GM21390 (cell line): ENCODE measurements around the gene MAP3K5.
"Not testable (repeated sequence)": the region's sequence is repeated elsewhere in the genome, so short reads cannot be mapped to it uniquely, and the experiment has no call there.

Experiments
- ATAC-seq: cut with Tn5 transposase; IDR thresholded peaks from one replicate; pipeline ENCODE4 v1.9.1; 2021; ENCODE audit not compliant: unreplicated experiment

Gene MAP3K5

DNA sequence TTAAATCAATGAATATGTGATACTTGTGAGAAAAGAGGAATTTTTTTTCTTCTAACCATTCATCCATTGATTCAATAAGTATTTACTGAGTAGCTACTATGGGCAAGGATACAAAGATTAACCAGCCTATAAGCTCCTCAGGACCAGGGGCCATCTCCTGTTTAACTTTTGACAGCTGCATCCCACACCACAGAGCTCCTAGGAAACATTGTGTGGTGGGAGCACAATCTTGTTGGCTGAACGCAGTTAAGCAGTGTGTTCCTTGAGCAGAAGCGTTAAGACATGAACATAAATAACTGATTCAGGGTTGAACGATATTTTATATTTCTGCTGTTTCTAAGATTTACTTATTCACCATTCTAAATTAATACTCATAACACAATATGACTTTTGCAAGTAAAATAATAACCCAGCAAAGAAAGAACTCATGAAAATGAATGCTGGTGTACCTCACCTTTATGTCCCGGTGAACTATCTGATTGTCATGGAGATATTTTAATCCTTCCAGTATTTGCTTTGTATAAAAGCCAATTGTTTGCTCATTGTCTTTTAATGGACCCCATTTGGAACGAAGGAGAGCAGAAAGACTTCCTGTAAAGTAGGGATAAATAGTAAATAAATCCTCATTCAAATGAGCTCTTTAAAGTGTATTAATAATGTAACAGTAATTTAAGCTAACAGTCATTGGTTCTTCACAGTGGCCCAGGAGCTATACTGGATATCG lies 179.4 kb downstream of the MAP3K5 start:
- ATAC-seq: no peak

DNA sequence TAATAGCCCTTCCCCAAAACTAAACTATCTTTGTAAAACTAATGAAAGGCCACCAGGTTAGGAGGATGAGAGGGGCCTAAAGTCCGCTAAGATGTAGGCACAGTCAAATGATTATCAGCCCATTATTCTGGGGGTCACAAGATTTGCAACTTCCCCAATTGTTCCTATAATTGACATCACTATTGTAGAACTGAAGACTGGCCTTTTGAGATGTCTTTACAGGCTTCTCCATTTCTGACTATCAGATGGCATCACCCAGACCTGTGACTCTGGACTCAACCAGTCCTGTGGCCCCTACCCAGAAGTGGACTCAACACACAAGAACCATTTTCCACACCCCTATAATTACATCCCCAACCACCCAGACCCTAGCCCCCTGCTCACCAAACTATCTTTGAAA lies 180.5 kb downstream of the MAP3K5 start:
- no peak for ATAC-seq

GRCh38 chr6:136611133-136611532 lies 181.1 kb downstream of the MAP3K5 start:
- no peak for ATAC-seq

DNA sequence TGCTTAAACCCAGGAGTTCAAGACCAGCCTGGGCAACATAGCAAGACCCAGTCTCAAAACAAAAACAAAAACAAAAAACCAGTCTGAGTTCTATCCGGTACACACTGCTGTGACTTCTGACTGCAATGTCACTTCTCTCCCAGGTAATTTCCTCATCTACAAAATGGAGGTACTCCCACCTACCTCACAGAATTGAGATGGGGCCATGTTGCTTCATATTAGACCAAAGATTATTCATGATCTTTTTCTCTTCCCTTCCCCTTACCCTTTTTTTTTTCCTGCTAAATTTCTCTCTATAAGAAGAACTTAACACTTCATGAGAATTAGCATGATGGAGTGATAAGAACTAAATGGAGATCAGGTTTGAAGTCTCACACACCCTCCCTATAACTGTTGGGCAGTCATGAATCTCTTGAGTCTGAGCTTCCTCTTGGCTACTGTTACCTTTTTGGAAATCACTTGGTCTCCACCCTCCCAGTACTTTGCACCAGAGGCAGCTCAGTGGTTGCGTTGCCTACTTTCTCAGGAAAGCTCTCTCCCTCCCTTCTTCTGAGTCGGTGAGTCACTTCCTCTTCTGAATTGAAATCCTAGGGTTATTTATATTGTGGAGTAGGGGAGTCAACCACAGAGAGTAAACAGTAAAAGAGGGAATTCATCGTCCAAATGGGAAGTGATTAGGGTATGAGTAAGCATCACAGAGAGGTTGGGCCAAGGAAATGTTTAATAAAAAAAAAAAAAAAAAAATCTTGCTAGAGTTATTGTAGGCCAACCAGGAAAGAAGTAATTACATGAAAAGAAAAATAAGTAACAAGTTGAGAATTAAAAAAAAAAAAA lies 182.2 kb downstream of the MAP3K5 start:
- no peak for ATAC-seq

GRCh38 chr6:136608991-136609390 lies 183.3 kb downstream of the MAP3K5 start:
- no peak for ATAC-seq

- ATAC-seq: peak; percentile 85
Measured at GRCh38 chr6:136607932-136608772, 184.1 kb downstream of the MAP3K5 start.

DNA sequence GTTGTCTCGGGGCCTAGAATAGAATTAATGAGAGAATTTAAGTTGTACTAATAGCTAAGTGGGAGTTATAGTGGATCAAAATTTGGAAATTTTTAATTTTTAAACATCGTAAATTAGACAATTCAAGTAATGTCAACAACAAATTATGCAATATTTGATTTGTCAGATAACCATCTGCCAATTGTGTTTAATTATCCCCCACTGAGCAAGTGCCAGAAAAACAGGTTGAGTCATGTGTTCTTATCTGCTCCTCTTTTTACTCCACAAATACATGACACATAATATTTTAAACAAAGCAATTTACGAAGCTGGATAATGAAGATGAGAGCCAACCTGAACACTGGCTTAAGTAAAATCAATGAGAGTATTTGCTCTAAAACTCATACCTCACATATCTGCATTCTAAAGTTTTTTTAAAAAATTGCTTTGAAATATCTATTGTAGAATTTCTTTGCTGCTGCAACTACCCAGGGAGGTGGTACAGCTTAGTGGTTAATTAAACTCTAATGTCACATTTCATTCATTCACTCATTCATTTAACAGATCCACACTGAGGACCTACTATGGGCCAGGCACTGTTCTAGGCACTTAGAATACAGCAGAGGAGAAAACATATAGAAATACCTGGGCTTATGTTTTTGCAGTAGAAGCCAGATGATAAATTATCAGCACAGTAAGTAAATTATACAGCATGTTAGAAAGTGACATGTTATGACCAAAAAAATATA lies 184.9 kb downstream of the MAP3K5 start:
- ATAC-seq: no peak

DNA sequence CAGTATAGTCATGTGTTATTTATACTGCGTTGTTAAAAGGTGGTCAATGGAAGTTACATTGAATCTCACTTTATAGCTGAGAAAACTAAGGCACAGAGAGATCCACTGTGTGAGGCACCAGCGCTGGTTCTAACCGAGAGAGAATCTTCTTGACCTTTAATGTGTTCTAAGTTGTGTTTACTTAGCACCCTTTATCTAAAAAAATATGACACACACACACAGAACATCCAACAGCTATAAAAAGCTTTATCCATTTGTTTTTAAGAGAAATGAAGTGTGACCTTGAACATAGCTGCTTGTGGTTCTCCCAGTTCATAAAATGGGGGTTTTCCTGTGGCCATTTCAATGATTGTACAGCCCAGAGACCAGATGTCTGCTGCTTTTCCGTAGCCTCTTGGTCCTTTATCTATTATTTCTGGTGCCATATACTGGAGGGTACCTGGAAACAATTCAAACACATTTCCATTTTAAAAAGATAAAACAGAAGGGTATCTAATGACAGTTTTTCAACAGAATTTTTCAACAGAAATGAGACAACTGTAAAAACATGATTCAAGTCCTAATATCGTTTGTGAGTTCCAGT lies 187.3 kb downstream of the MAP3K5 start:
- ATAC-seq: no peak

DNA sequence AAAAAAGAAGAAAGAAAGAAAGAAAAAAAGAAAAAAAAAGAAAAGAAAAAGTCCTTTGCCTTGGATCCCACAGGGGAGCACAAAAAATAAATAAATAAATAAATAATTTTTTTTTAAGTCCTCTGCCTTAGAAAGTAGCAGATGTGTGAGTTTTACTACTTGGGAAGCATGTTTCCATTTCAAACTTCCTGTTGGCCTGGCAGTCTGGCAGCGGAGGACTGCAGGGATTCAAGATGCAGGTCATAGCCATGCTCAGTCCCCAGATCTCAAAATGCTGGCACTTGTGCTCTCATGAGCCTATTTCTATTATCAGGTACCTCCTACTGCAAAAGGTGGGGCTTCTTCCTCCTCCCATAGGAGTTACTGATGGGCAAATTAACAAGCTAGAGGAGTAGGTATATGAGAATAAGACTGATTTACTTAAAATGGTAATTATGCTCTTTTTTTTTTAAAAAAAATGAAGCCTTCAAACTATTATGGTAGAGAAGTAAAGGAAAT lies 187.9 kb downstream of the MAP3K5 start:
- ATAC-seq: no peak

GRCh38 chr6:136600818-136601217 lies 191.5 kb downstream of the MAP3K5 start:
- ATAC-seq: no peak

DNA sequence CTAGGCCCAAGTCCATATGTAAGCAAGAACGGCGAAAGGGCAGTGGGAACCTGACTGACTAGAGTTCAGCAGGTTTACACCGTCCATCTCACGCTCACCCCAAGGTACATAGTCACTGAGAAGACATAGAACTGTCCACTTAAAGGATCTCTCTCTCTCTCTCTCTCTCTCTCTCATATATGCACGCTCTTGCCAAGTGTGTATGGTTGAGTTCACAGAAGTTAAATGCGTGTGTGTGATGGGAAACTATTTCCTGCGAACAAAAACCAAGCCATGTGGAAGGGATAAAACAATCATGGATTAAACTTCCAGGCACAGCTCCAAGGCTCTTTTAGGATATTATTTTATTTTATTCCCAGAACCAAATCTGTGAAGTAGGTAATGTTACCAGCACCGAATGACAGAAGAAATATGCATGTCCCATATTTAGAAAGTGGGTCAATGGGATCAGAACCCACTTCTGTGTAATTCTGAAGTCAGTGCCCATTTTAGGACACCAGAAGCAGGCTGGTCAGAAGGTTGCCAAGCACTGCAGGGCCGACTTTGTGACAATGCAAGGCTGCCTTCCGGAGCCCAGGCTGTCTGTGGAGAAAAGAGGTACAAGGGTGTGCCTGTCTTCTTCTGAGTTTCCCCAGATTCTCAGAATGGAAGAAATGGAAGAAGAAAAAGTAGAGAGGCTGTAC lies 192.8 kb downstream of the MAP3K5 start:
- no peak for ATAC-seq

DNA sequence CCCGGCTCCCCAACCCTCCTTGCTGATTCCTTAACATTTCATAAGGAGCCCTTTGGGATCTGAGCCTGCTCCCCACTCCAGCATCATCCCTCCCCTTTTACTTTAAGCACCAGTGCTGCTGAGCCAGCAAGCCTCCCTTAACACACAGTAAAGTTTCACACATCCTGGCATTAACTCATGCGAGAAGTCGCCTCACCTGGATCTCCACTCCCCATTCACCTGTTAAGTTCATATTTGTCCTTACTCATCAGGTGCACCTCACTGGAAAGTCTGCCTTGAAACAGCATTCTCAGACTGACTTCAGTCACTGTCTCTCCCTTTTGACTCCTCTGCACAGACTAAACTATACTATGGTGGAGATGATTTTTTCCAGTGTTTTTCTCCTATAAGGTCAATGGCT lies 194.2 kb downstream of the MAP3K5 start:
- ATAC-seq: no peak

DNA sequence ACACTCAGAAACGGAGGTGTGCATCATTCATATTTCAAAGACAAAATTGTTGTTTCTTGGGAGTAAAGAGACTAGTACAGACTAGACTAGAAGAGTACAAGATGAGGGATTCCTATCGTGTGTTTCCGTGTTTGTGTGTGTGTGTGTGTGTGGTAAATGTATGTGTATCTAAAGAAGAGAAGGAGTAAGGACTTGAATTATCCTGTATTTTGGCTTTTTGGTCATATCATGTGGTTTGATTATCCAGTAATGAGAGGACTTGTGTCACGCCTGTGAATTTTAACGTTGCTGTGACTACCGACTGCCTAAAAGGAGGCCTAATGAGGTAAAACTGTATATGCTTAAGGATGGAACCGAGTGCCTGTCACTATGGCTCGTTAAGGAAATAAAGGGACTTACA lies 197.6 kb downstream of the MAP3K5 start:
- ATAC-seq: no peak

DNA sequence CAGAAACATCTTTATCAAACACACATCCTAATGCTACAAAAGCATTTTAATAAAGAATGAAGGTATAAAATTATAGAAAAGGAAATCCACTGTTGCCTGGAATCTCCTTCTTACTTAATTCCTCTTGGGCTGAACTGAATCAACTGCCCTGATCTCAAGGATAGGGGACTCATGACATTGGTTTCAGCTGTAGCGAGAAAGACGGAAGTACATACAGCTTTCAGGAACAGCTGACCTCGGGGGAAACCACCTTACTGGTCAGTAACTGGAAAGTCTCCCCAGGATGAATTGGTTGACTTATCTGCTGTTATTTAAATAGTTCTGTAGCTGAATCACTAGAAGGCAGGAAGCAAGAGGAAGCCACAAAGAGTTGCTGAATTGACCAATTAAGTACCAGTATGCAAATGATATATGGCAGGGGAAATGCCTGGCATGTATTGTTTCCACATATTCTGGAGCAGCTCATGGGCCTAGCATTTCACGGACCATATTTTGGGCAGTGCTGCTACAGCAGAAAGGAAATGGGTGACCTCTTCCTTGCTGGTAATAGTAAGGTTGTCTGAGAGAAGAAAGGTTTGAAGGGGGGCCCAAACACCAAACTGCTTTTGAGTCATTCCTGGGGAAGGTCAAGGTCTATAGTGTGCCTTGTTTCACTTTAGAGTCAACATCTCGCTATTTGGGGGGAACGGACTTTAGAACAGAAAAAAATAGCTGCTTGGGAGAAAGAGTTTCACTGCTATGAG lies 198.4 kb downstream of the MAP3K5 start:
- ATAC-seq: peak; percentile 95

DNA sequence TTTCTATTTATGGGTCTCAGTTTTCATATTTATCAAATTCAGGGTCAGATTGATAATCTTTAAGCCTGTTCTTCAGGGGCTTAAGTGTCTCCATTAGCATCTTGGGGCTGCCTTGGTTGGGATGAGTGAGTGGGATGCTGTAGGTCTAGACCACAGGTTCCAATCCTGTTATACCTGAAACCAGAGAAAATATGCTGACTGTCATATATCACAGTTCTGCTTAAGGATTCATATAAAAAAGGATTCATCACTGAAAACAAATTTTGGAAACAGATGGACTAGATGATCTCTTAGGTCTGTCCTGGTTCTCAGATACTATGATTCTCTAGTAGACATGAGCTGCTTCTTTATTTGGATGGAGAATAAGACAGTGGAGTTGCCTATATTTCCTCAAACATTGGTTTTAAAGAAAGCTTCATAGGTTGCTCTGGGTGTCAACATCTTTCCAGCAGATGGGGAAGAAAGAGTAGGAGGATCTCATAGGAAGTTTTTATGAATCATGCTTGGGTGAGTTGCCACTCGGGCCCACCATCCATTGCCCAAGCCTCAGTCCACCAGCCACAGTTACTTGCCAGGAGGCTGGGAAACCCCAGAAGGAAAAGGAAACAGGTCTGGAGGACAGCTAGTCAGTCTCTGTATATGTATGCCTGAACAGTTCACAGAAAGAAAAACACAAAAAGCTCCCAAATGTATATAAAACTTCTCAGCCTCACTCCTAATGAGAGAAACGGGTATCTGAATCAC lies 199.2 kb downstream of the MAP3K5 start:
- no peak for ATAC-seq

- no peak for ATAC-seq
Measured at GRCh38 chr6:136591617-136592016, 200.7 kb downstream of the MAP3K5 start.

- not testable (repeated sequence) for ATAC-seq
Measured at GRCh38 chr6:136590846-136591245, 201.4 kb downstream of the MAP3K5 start.

GRCh38 chr6:136587527-136587926 lies 204.8 kb downstream of the MAP3K5 start:
- no peak for ATAC-seq
